MCF 10A (cell line): ENCODE measurements around the gene PTPRU. TPM values are rescaled to one million over a fixed set of nuclear protein-coding genes. Genes with fewer than 3 reads are reported as not detected.

Source experiments
- BruUV-seq: library from RNA; stranded (reverse); fragments of 400-500 nt; replicated peaks from 2 replicates; lab custom pipeline; 2021; lab: Mats Ljungman, UMichigan
- CTCF ChIA-PET: fragments of 300-600 bp; sonication (Branson Sonifier 250); formaldehyde crosslinking; extraction: SDS; loops from one replicate; lab custom pipeline; 2021; ENCODE audit warnings: antibody characterized with exemption, inconsistent platforms; lab: Yijun Ruan, JAX
- POLR2A ChIA-PET: fragments of 300-600, 350-650 bp; sonication (Branson Sonifier 250); formaldehyde crosslinking; extraction: SDS; loops from one replicate; lab custom pipeline; 2020; ENCODE audit warnings: antibody characterized with exemption, inconsistent platforms; lab: Yijun Ruan, JAX
- DNase-seq: peaks from one replicate; pipeline ENCODE4 v3.0.0-alpha.2; 2018; ENCODE audit not compliant: unreplicated experiment
- H3K27ac Mint-ChIP-seq: one replicate; pipeline ENCODE4 v1.8.0; 2022; ENCODE audit warnings: mild to moderate bottlenecking, low read depth, mixed read lengths; ENCODE audit not compliant: unreplicated experiment
- H3K27me3 Mint-ChIP-seq: one replicate; pipeline ENCODE4 v1.8.0; 2022; ENCODE audit warnings: mixed read lengths; ENCODE audit not compliant: insufficient read depth, unreplicated experiment
- H3K36me3 Mint-ChIP-seq: one replicate; pipeline ENCODE4 v1.8.0; 2022; ENCODE audit warnings: mild to moderate bottlenecking, moderate library complexity, mixed read lengths; ENCODE audit not compliant: insufficient read depth, unreplicated experiment
- H3K4me1 Mint-ChIP-seq: one replicate; pipeline ENCODE4 v1.8.0; 2022; ENCODE audit warnings: mixed read lengths; ENCODE audit not compliant: insufficient read depth, unreplicated experiment
- H3K4me3 Mint-ChIP-seq: one replicate; pipeline ENCODE4 v1.8.0; 2022; ENCODE audit warnings: mild to moderate bottlenecking, moderate library complexity, mixed read lengths; ENCODE audit not compliant: unreplicated experiment
- H3K9me3 Mint-ChIP-seq: one replicate; pipeline ENCODE4 v1.8.0; 2022; ENCODE audit warnings: mixed read lengths; ENCODE audit not compliant: unreplicated experiment
- CTCF ChIP-seq: fragments of 200-600 bp; IDR thresholded peaks from one replicate; pipeline ENCODE4 v1.8.0; 2022; ENCODE audit warnings: antibody characterized with exemption, mild to moderate bottlenecking; ENCODE audit not compliant: unreplicated experiment
- intact Hi-C: fragments of 100-400 bp; cut with micrococcal nuclease; formaldehyde crosslinking; loops from 2 replicates; pipeline ENCODE4 v1.14.1; 2022
- total RNA-seq: library from RNA; stranded (reverse); gene quantifications from 2 replicates; pipeline ENCODE4 v1.2.3, GENCODE V29; 2022

PTPRU gene
- total RNA-seq, 1 experiment from 2014 or later, result 24.1 TPM

DNA sequence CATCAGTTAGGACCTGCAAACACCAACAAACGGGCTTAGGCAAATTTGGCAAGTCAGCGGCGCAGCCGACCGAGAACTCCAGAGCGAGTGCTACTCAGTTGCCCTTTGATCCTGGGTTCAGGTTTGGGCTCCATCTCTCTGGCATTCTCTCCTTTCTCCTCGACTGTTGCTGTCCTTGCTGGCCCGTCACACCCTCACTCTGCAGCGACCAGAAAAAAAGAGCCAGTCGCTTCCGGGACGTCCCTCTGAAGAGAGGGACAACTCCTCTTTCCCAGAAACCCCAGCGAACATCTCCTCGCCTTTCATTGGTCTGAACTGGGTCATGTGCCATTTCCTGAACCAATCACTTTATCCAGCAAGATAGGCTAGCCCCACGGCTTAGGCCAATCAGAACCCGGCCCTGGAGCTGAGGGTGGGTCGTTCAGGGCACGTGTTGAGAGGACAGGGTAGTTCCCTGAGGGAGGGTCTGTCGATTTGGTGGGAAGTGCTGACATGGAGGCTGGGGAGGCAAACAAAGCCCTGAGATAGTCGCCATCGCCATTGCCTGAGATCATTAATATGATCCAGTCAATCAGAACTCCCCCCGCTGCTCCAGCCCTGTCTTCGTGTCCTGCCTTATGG is 113.7 kb downstream of the PTPRU start:
- H3K36me3 Mint-ChIP-seq, result no peaks in the 10 kb centered on the region
- intact Hi-C loops, result no loop called here
- no peak overlapping the region for H3K4me3 Mint-ChIP-seq
- H3K4me1 Mint-ChIP-seq, result peaks cover 11% of the 10 kb centered on the region
- no TSS peak for BruUV-seq
- H3K9me3 Mint-ChIP-seq, result peaks cover 13% of the 10 kb centered on the region
- ChIA-PET CTCF (interaction anchor here (0.6 to 1.8 kb wide), 2 partner anchors 8 to 10 kb away, joined by 3 to 4 read pairs; no protein-coding TSS in a partner anchor), POLR2A (no interaction called here)
- no peak for TF ChIP-seq CTCF
- no peak overlapping the region for H3K27ac Mint-ChIP-seq
- peaks cover 35% of the 10 kb centered on the region for H3K27me3 Mint-ChIP-seq
- DNase-seq, result no peak

GRCh38 chr1:29352719-29353420 is 116.5 kb downstream of the PTPRU start:
- Mint-ChIP-seq H3K27me3 (peaks cover 28% of the 10 kb centered on the region), H3K4me1 (peaks cover 9% of the 10 kb centered on the region), H3K27ac (no peak overlapping the region), H3K9me3 (peaks cover 10% of the 10 kb centered on the region), H3K4me3 (no peak overlapping the region), H3K36me3 (no peaks in the 10 kb centered on the region)
- CTCF ChIA-PET, result no interaction called here
- DNase-seq, result no peak
- POLR2A ChIA-PET, result no interaction called here
- no peak for TF ChIP-seq CTCF
- no TSS peak for BruUV-seq
- intact Hi-C loops, result no loop called here

DNA sequence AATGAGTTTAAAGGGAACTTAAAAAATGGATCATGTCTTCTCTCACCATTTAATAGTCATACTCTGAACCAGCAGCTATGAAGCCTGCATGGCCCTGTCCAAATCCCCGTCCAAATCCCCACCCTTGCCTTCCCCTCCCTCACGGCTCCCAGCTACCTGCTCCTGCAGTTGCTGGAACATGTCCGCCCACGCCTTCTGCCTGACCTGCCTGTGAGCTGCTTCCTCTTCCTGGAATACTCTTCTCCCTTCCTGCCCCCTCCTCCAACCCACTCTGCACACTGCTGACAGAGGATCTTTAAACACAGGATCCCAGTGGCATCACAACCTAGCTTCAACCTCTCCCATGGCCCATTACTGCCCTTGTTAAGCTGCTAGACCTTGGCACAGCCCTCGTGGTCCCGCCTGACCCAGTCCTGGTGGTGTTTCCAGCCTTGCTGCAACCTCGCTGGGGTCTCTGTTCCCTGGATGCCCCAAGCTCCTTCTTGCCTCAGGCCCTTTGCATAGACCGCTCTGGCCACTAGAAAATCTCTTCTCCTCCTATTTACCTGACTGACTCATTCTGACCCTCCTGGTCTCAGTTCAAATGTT is 118.3 kb downstream of the PTPRU start:
- H3K27ac Mint-ChIP-seq, result no peak overlapping the region
- peak; percentile 24 for DNase-seq
- H3K9me3 Mint-ChIP-seq, result no peaks in the 10 kb centered on the region
- H3K4me1 Mint-ChIP-seq, result peaks cover 7% of the 10 kb centered on the region
- no TSS peak for BruUV-seq
- peaks cover 28% of the 10 kb centered on the region for H3K27me3 Mint-ChIP-seq
- no peaks in the 10 kb centered on the region for H3K36me3 Mint-ChIP-seq
- intact Hi-C loops, result no loop called here
- POLR2A ChIA-PET, result no interaction called here
- CTCF ChIA-PET, result interaction anchor here (0.6 to 1.0 kb wide), 6 partner anchors 13 to 756 kb away, joined by 3 read pairs; no protein-coding TSS in a partner anchor
- no peak for TF ChIP-seq CTCF
- H3K4me3 Mint-ChIP-seq, result no peak overlapping the region

DNA sequence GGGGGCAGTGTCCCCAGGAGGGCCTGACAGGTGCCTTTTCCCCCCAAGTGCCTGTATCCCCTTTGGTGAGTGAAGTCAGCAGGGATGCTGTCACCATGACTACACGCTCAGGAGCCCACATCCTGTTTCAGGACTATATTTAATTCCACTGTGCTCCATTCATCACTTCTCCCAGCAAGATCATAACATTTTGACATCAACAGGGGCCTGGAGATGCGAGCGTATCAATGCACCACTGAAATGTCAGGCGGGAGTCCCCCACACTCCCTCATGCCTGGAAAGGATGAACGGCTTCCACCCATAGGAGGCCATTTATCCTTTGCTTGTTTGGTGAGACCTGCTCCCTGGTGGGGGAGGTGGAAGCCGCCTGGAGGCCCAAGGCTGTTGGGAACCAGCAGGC is 119.1 kb downstream of the PTPRU start:
- Mint-ChIP-seq H3K4me1 (peaks cover 7% of the 10 kb centered on the region), H3K36me3 (peaks cover 5% of the 10 kb centered on the region), H3K9me3 (no peaks in the 10 kb centered on the region), H3K27ac (no peak overlapping the region), H3K27me3 (peaks cover 23% of the 10 kb centered on the region), H3K4me3 (no peak overlapping the region)
- CTCF ChIA-PET, result no interaction called here
- no peak for TF ChIP-seq CTCF
- intact Hi-C loops, result no loop called here
- no TSS peak for BruUV-seq
- POLR2A ChIA-PET, result no interaction called here
- DNase-seq, result no peak
